Testis (tissue), 3 donors: Measurements from ENCODE around the gene GPLD1. TPM values are rescaled to one million over a fixed set of nuclear protein-coding genes. Genes with fewer than 3 reads are reported as not detected.

Source experiments
- DNase-seq: peaks from one replicate; pipeline ENCODE4 v3.0.0-alpha.2; 2019
- H3K27ac ChIP-seq, 2 donors: fragments of 200-600 bp; sonication (generic); one replicate each; pipeline ENCODE4 v1.5.1; 2019
- H3K27me3 ChIP-seq: fragments of 200-600 bp; sonication (generic); one replicate; pipeline ENCODE4 v1.5.1; 2019
- H3K36me3 ChIP-seq: fragments of 200-600 bp; sonication (generic); one replicate; pipeline ENCODE4 v1.5.1; 2017; ENCODE audit warnings: low read depth; ENCODE audit errors: missing control alignments
- H3K4me1 ChIP-seq: fragments of 200-600 bp; sonication (generic); one replicate; pipeline ENCODE4 v1.5.1; 2019
- H3K4me3 ChIP-seq, 2 donors: fragments of 200-600 bp; sonication (generic); one replicate each; pipeline ENCODE4 v1.5.1; 2017 to 2019
- H3K9me3 ChIP-seq: fragments of 200-600 bp; sonication (generic); one replicate; pipeline ENCODE4 v1.5.1; 2017
- CTCF ChIP-seq, 3 experiments: fragments of 450-650 bp in 2 of 3; fragments of 200-600 bp in 1 of 3; sonication (generic) in 1 of 3; IDR thresholded peaks; one replicate each; pipeline ENCODE4 v1.5.1; 2016 to 2019; ENCODE audit warnings: antibody characterized with exemption in 3 of 3, mild to moderate bottlenecking in 2 of 3, moderate library complexity in 1 of 3
- POLR2A ChIP-seq: fragments of 450-650 bp; IDR thresholded peaks from one replicate; pipeline ENCODE4 v1.6.1; 2017; ENCODE audit warnings: antibody characterized with exemption, mild to moderate bottlenecking, moderate library complexity
- WGBS, 2 donors: methylation state at CpG; one replicate each; pipeline ENCODE4 v1.1.5; 2018; 5-methylcytosine and 5-hydroxymethylcytosine counted together
- intact Hi-C: fragments of 100-400 bp; cut with DNase I; formaldehyde crosslinking; loops from one replicate; pipeline ENCODE4 v1.15.1; 2023; ENCODE audit warnings: low total_unique reads
- polyA plus RNA-seq: library from polyadenylated mRNA; stranded (reverse); fragments of 350-450 nt; fragmentation: Illumina TruSeq; extraction: RNeasy Lipid Tissue Mini Kit (QIAGEN cat#74804); gene quantifications from one replicate; pipeline ENCODE4 v1.2.3, GENCODE V29; 2014; ENCODE audit warnings: low read depth, low replicate concordance; ENCODE audit not compliant: insufficient read depth
- total RNA-seq, 2 donors: library from RNA; depleted of rRNA; stranded (reverse); fragments of >200 nt; gene quantifications; one replicate each; pipeline ENCODE4 v1.2.3, GENCODE V29; 2016

GPLD1 gene
- total and polyA plus RNA-seq, 3 donors from 2014 or later = 3.9 to 15.6 (median 10.7) TPM

- Histone ChIP-seq H3K9me3 (no peaks in the 10 kb centered on the region), H3K36me3 (no peaks in the 10 kb centered on the region), H3K27me3 (no peaks in the 10 kb centered on the region), H3K4me1 (no peaks in the 10 kb centered on the region), H3K4me3 (no peak overlapping the region), H3K27ac (no peak overlapping the region)
- 78 to 91% methylated on average over 2 of the region's 2 CpGs for WGBS, 2 donors
- no peak for DNase-seq
- intact Hi-C loops = no loop called here
- TF ChIP-seq POLR2A = no peak
- TF ChIP-seq CTCF (IDR thresholded peaks at IDR 0.05) = no peak
Measured at GRCh38 chr6:24501374-24501773, 12.0 kb upstream of the GPLD1 start.

- Histone ChIP-seq H3K36me3 (no peaks in the 10 kb centered on the region), H3K4me1 (no peaks in the 10 kb centered on the region), H3K27ac (no peak overlapping the region), H3K9me3 (no peaks in the 10 kb centered on the region), H3K27me3 (no peaks in the 10 kb centered on the region), H3K4me3 (no peak overlapping the region)
- TF ChIP-seq POLR2A (no peak), CTCF (IDR thresholded peaks at IDR 0.05) (no peak)
- DNase-seq = no peak
- intact Hi-C loops = no loop called here
- WGBS, 2 donors = 86 to 87% methylated on average over 3 of the region's 3 CpGs
Measured at GRCh38 chr6:24500683-24501082, 11.3 kb upstream of the GPLD1 start.

- TF ChIP-seq POLR2A (no peak), CTCF (IDR thresholded peaks at IDR 0.05) (no peak)
- no peaks in the 10 kb centered on the region for H3K36me3 ChIP-seq
- no peaks in the 10 kb centered on the region for H3K27me3 ChIP-seq
- peak; percentile 15 for DNase-seq
- no peaks in the 10 kb centered on the region for H3K4me1 ChIP-seq
- no peak overlapping the region for H3K4me3 ChIP-seq
- H3K27ac ChIP-seq = no peak overlapping the region
- intact Hi-C loops = no loop called here
- WGBS, 2 donors = 85 to 91% methylated on average over 11 of the region's 11 CpGs
- H3K9me3 ChIP-seq = no peaks in the 10 kb centered on the region
Measured at GRCh38 chr6:24497254-24497970, 8.0 kb upstream of the GPLD1 start.

- H3K27me3 ChIP-seq = no peaks in the 10 kb centered on the region
- H3K4me1 ChIP-seq = no peaks in the 10 kb centered on the region
- intact Hi-C loops = no loop called here
- H3K4me3 ChIP-seq = peak within 1 kb of the TSS; percentile 67 to 69
- peak within 1 kb of the TSS; percentile 59 to 83 for H3K27ac ChIP-seq
- WGBS, 2 donors = 1% methylated on average over 16 to 85 of the region's 93 CpGs
- DNase-seq = peak; percentile 90
- no peak for TF ChIP-seq POLR2A
- TF ChIP-seq CTCF (IDR thresholded peaks at IDR 0.05) = peak in 1 of 3 experiments; percentile 4
- no peaks in the 10 kb centered on the region for H3K36me3 ChIP-seq
- no peaks in the 10 kb centered on the region for H3K9me3 ChIP-seq
Measured at GRCh38 chr6:24494821-24495795, 5.7 kb upstream of the GPLD1 start, which contains the start of gene ALDH5A1. ALDH5A1 (plus strand) TSS chr6:24494969; CDS start chr6:24494997, 28 bp downstream.
